Ascending aorta (tissue), 2 donors: ENCODE results near the gene BIN2. TPM values are rescaled to one million over a fixed set of nuclear protein-coding genes. Genes with fewer than 3 reads are reported as not detected.

ENCODE experiments used
- DNase-seq, 2 donors: peaks; one replicate each; pipeline ENCODE4 v3.0.0-alpha.2; 2019; ENCODE audit warnings: low spot score in 2 of 2
- H3K27ac ChIP-seq, 2 donors: fragments of 200-600 bp; sonication (generic); one replicate each; pipeline ENCODE4 v1.5.1; 2016 to 2017; ENCODE audit warnings: mild to moderate bottlenecking in 1 of 2
- H3K27me3 ChIP-seq: fragments of 200-600 bp; sonication (generic); one replicate; pipeline ENCODE4 v1.5.1; 2017
- H3K36me3 ChIP-seq, 2 donors: fragments of 200-600 bp; sonication (generic); one replicate each; pipeline ENCODE4 v1.5.1; 2016
- H3K4me1 ChIP-seq, 2 donors: fragments of 200-600 bp; sonication (generic); one replicate each; pipeline ENCODE4 v1.5.1; 2016 to 2017; ENCODE audit warnings: mild to moderate bottlenecking in 1 of 2
- H3K4me3 ChIP-seq, 2 donors: fragments of 200-600 bp; sonication (generic); one replicate each; pipeline ENCODE4 v1.5.1; 2016 to 2017; ENCODE audit warnings: mild to moderate bottlenecking in 1 of 2
- H3K9me3 ChIP-seq, 2 donors: fragments of 200-600 bp; sonication (generic); one replicate each; pipeline ENCODE4 v1.5.1; 2016
- CTCF ChIP-seq, 3 experiments: fragments of 200-600 bp in 2 of 3; fragments of 450-650 bp in 1 of 3; sonication (generic) in 2 of 3; IDR thresholded peaks; one replicate each; pipeline ENCODE4 v1.5.1; 2016 to 2019; ENCODE audit warnings: antibody characterized with exemption in 3 of 3, mild to moderate bottlenecking in 1 of 3, moderate library complexity in 1 of 3
- intact Hi-C: fragments of 100-400 bp; cut with DNase I; formaldehyde crosslinking; loops from one replicate; pipeline ENCODE4 v1.15.1; 2023
- total RNA-seq: library from RNA; depleted of rRNA; stranded (reverse); fragments of >200 nt; gene quantifications from one replicate; pipeline ENCODE4 v1.1.0, GENCODE V29; 2016

BIN2 gene
- total RNA-seq, 1 donor from 2014 or later = 4.2 TPM

- intact Hi-C loops = loop anchor here (2.0 kb wide), 1 partner anchor 52 kb away; the partner anchor contains the start of gene POU6F1
- Histone ChIP-seq H3K9me3 (no peaks in the 10 kb centered on the region), H3K27me3 (no peaks in the 10 kb centered on the region), H3K4me1 (peaks cover 3% of the 10 kb centered on the region in 2 donors), H3K27ac (peak within 1 kb of the TSS; percentile 28 to 38), H3K4me3 (peak within 1 kb of the TSS; percentile 97), H3K36me3 (no peaks in the 10 kb centered on the region)
- peak in 1 of 3 experiments; percentile 4 for TF ChIP-seq CTCF (IDR thresholded peaks at IDR 0.05)
- DNase-seq = peak in 1 of 2 donors; percentile 67
Observed at GRCh38 chr12:51270067-51270950, 53.7 kb downstream of the BIN2 start, which contains the start of gene SMAGP. TSS of gene SMAGP (minus strand) at chr12:51270415. CDS start at chr12:51269278, 1,137 bp downstream.

GRCh38 chr12:51269174-51270066 is 54.6 kb downstream of the BIN2 start:
- no peaks in the 10 kb centered on the region for H3K9me3 ChIP-seq
- peak overlapping the region in 1 of 2 donors; percentile 38 for H3K27ac ChIP-seq
- peak overlapping the region; percentile 97 for H3K4me3 ChIP-seq
- peaks cover 3% of the 10 kb centered on the region in 2 donors for H3K4me1 ChIP-seq
- peak in 2 of 3 experiments; percentile 21 to 40 for TF ChIP-seq CTCF (IDR thresholded peaks at IDR 0.05)
- H3K27me3 ChIP-seq = no peaks in the 10 kb centered on the region
- intact Hi-C loops = loop anchor here (2.0 kb wide), 2 partner anchors 51 to 71 kb away; partner anchors contain the start of gene POU6F1
- H3K36me3 ChIP-seq = no peaks in the 10 kb centered on the region
- DNase-seq = no peak

GRCh38 chr12:51265024-51265423 is 59.0 kb downstream of the BIN2 start:
- DNase-seq = no peak
- intact Hi-C loops = no loop called here
- H3K9me3 ChIP-seq = no peaks in the 10 kb centered on the region
- H3K36me3 ChIP-seq = no peaks in the 10 kb centered on the region
- H3K27ac ChIP-seq = no peak overlapping the region
- H3K27me3 ChIP-seq = no peaks in the 10 kb centered on the region
- peaks cover 0 to 1% of the 10 kb centered on the region in 2 donors for H3K4me1 ChIP-seq
- TF ChIP-seq CTCF (IDR thresholded peaks at IDR 0.05) = no peak
- no peak overlapping the region for H3K4me3 ChIP-seq

- H3K27ac ChIP-seq = no peak overlapping the region
- H3K27me3 ChIP-seq = no peaks in the 10 kb centered on the region
- no peak for DNase-seq
- no peaks in the 10 kb centered on the region for H3K9me3 ChIP-seq
- no peaks in the 10 kb centered on the region for H3K36me3 ChIP-seq
- intact Hi-C loops = no loop called here
- TF ChIP-seq CTCF (IDR thresholded peaks at IDR 0.05) = no peak
- no peaks in the 10 kb centered on the region for H3K4me1 ChIP-seq
- no peak overlapping the region for H3K4me3 ChIP-seq
Observed at GRCh38 chr12:51264297-51264696, 59.7 kb downstream of the BIN2 start.

GRCh38 chr12:51263341-51263740 is 60.6 kb downstream of the BIN2 start:
- H3K27ac ChIP-seq = no peak overlapping the region
- TF ChIP-seq CTCF (IDR thresholded peaks at IDR 0.05) = no peak
- intact Hi-C loops = no loop called here

More at GRCh38 chr12:51263341-51263740, 60.6 kb downstream of the BIN2 start:
- no peaks in the 10 kb centered on the region for H3K36me3 ChIP-seq
- DNase-seq = no peak
- no peak overlapping the region for H3K4me3 ChIP-seq
- H3K27me3 ChIP-seq = no peaks in the 10 kb centered on the region
- no peaks in the 10 kb centered on the region for H3K9me3 ChIP-seq
- no peaks in the 10 kb centered on the region for H3K4me1 ChIP-seq
